K562 (cell line): ENCODE data around the gene CD47. TPM values are rescaled to one million over a fixed set of nuclear protein-coding genes. Genes with fewer than 3 reads are reported as not detected.

Source experiments
- BCL6 ChIP-seq: fragments of 250-450 bp; sonication (Bioruptor Pico); IDR thresholded peaks from 2 replicates; pipeline ENCODE4 v1.4.0; 2020
- C11orf30 ChIP-seq: fragments of 450-650 bp; IDR thresholded peaks from 2 replicates; pipeline ENCODE4 v1.6.1; 2016; ENCODE audit warnings: low read depth, mild to moderate bottlenecking
- CREB3 ChIP-seq: fragments of 450-650 bp; conservative IDR thresholded peaks from 2 replicates; pipeline ENCODE4 v1.6.1; 2016; ENCODE audit warnings: missing genetic modification characterization, low read depth, mild to moderate bottlenecking, missing compliant biosample characterization, moderate library complexity
- CTBP1 ChIP-seq: fragments of 450-650 bp; IDR thresholded peaks from 2 replicates; pipeline ENCODE4 v1.6.1; 2016; ENCODE audit warnings: borderline replicate concordance
- FOXA3 ChIP-seq, 2 experiments: fragments of 450-650 bp in 1 of 2; sonication (generic) in 1 of 2; formaldehyde crosslinking; IDR thresholded peaks in 1 of 2; conservative IDR thresholded peaks in 1 of 2; 2 replicates each; pipeline versions ENCODE4 v1.4.0 to v1.8.0; 2020 to 2022; ENCODE audit warnings: mild to moderate bottlenecking in 2 of 2, missing genetic modification reagents in 1 of 2
- MYNN ChIP-seq, 2 experiments: sonication (generic); formaldehyde crosslinking in 1 of 2; IDR thresholded peaks; 2 replicates each; pipeline versions ENCODE4 v1.5.0 to v1.6.1; 2016 to 2020; ENCODE audit warnings: antibody characterized with exemption in 1 of 2, missing genetic modification reagents in 1 of 2
- PKNOX1 ChIP-seq: fragments of 450-650 bp; IDR thresholded peaks from 2 replicates; pipeline ENCODE4 v1.6.1; 2016
- POLR3G ChIP-seq: IDR thresholded peaks from 2 replicates; pipeline ENCODE4 v1.6.1; 2011; ENCODE audit not compliant: insufficient read length, insufficient replicate concordance; ENCODE audit errors: extremely low read depth
- RBM14 ChIP-seq: fragments of 200-400 bp; formaldehyde crosslinking; IDR thresholded peaks from 2 replicates; pipeline ENCODE4 v1.6.1; 2018; ENCODE audit warnings: low read depth, mild to moderate bottlenecking, low read length, moderate library complexity, borderline replicate concordance; ENCODE audit not compliant: insufficient read depth
- SMAD4 ChIP-seq: fragments of 250-450 bp; sonication (Bioruptor Pico); conservative IDR thresholded peaks from 2 replicates; pipeline ENCODE4 v1.8.0; 2021; ENCODE audit warnings: inconsistent platforms, mild to moderate bottlenecking, moderate library complexity
- SRSF9 ChIP-seq: fragments of 200-400 bp; formaldehyde crosslinking; IDR thresholded peaks from 2 replicates; pipeline ENCODE4 v1.6.1; 2017; ENCODE audit warnings: low read depth, low read length, borderline replicate concordance
- SUPT5H ChIP-seq: fragments of 450-650 bp; IDR thresholded peaks from 2 replicates; pipeline ENCODE4 v1.6.1; 2016
- ZNF239 ChIP-seq: fragments of 250-450 bp; sonication (Bioruptor Pico); IDR thresholded peaks from 2 replicates; pipeline ENCODE4 v1.4.0; 2020; ENCODE audit warnings: mild to moderate bottlenecking
- ZNF696 ChIP-seq: fragments of 250-450 bp; sonication (Bioruptor Pico); conservative IDR thresholded peaks from 2 replicates; pipeline ENCODE4 v1.4.0; 2020; ENCODE audit warnings: mild to moderate bottlenecking, moderate library complexity
- ZNF778 ChIP-seq: fragments of 450-650 bp; formaldehyde crosslinking; IDR thresholded peaks from 2 replicates; pipeline ENCODE4 v1.4.0; 2020; ENCODE audit warnings: mild to moderate bottlenecking, moderate library complexity
- ZSCAN29 ChIP-seq: fragments of 450-650 bp; IDR thresholded peaks from 2 replicates; pipeline ENCODE4 v1.6.1; 2017
- polyA plus RNA-seq, 8 experiments: library from polyadenylated mRNA; depleted of rRNA in 4 of 8; stranded (reverse) in 5 of 8; unstranded in 3 of 8; fragments of >200 nt; fragmentation: Nextera tagmentation in 2 of 8; fragmentation: Illumina TruSeq in 1 of 8; extraction: Ambion mirVana in 2 of 8; extraction: Trizol in 1 of 8; gene quantifications; 2 replicates each; pipeline versions ENCODE4 v1.2.1 to v1.2.3, GENCODE V29; 2011 to 2014; ENCODE audit warnings: inconsistent platforms in 1 of 8, missing spikeins in 1 of 8
- total RNA-seq, 7 experiments: library from RNA; depleted of rRNA in 6 of 7; stranded (reverse); fragments of >200 nt in 6 of 7; fragmentation: Illumina TruSeq in 2 of 7; extraction: Trizol in 2 of 7; gene quantifications; 2 replicates each; pipeline versions ENCODE4 v1.2.1 to v1.2.3, GENCODE V29; 2011 to 2021; ENCODE audit warnings: low replicate concordance in 1 of 7
- TF ChIP-seq, protein P1 (sequence below): IDR thresholded peaks from 3 replicates; pipeline ENCODE4 v1.6.1; 2011; ENCODE audit warnings: borderline replicate concordance, mild to moderate bottlenecking; ENCODE audit not compliant: insufficient read length, insufficient read depth
- TF ChIP-seq, protein P2 (sequence below): fragments of 450-650 bp; IDR thresholded peaks from 2 replicates; pipeline ENCODE4 v1.6.1; 2016; ENCODE audit warnings: missing biosample characterization, missing genetic modification characterization
- TF ChIP-seq, protein P3 (sequence below), 2 experiments: IDR thresholded peaks; 2 replicates each; pipeline ENCODE4 v1.6.1; 2011; ENCODE audit warnings: borderline replicate concordance in 1 of 2, control low read depth in 1 of 2, low read depth in 1 of 2, low read length in 1 of 2, mild to moderate bottlenecking in 1 of 2, mixed read lengths in 1 of 2, moderate library complexity in 1 of 2; ENCODE audit not compliant: insufficient read depth in 1 of 2, insufficient read length in 1 of 2, poor library complexity in 1 of 2, severe bottlenecking in 1 of 2; ENCODE audit errors: extremely low read depth in 1 of 2

CD47 gene
- total and polyA plus RNA-seq, 9 of the 15 experiments (the other 6 are each of a cell fraction or from before 2014, with no cell fraction given) = 10.2 to 62.6 (median 36.3) TPM

- TF ChIP-seq PKNOX1 (peak; percentile 38; the same call in 1 of the 2 replicates), FOXA3 (CRISPR knock-in tag; conservative IDR thresholded peaks at IDR 0.05 in 1 of 2, IDR thresholded peaks at IDR 0.05 in 1 of 2) (no peak), ZNF239 (CRISPR knock-in tag) (no peak; the same call in 1 of the 2 replicates), MYNN (IDR thresholded peaks at IDR 0.05) (no peak), MYNN (CRISPR knock-in tag; IDR thresholded peaks at IDR 0.05) (no peak), CTBP1 (peak; percentile 60; the same call in 1 of the 2 replicates), POLR3G (no peak), ZNF778 (CRISPR knock-in tag) (no peak), C11orf30 (no peak), SRSF9 (no peak), CREB3 (peak; percentile 88), ZSCAN29 (no peak), BCL6 (CRISPR knock-in tag) (no peak), ZNF696 (CRISPR knock-in tag) (no peak), SUPT5H (no peak), RBM14 (no peak), SMAD4 (CRISPR knock-in tag) (peak; percentile 65)
- TF ChIP-seq, protein P1, sequence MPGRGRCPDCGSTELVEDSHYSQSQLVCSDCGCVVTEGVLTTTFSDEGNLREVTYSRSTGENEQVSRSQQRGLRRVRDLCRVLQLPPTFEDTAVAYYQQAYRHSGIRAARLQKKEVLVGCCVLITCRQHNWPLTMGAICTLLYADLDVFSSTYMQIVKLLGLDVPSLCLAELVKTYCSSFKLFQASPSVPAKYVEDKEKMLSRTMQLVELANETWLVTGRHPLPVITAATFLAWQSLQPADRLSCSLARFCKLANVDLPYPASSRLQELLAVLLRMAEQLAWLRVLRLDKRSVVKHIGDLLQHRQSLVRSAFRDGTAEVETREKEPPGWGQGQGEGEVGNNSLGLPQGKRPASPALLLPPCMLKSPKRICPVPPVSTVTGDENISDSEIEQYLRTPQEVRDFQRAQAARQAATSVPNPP = no peak
- TF ChIP-seq, protein P2, sequence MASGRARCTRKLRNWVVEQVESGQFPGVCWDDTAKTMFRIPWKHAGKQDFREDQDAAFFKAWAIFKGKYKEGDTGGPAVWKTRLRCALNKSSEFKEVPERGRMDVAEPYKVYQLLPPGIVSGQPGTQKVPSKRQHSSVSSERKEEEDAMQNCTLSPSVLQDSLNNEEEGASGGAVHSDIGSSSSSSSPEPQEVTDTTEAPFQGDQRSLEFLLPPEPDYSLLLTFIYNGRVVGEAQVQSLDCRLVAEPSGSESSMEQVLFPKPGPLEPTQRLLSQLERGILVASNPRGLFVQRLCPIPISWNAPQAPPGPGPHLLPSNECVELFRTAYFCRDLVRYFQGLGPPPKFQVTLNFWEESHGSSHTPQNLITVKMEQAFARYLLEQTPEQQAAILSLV (tag) = no peak
- TF ChIP-seq, protein P3, sequence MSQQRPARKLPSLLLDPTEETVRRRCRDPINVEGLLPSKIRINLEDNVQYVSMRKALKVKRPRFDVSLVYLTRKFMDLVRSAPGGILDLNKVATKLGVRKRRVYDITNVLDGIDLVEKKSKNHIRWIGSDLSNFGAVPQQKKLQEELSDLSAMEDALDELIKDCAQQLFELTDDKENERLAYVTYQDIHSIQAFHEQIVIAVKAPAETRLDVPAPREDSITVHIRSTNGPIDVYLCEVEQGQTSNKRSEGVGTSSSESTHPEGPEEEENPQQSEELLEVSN (IDR thresholded peaks at IDR 0.05; ENCODE audit: borderline replicate concordance in 1 of 2, extremely low read depth in 1 of 2, insufficient read depth in 1 of 2, insufficient read length in 1 of 2, low read depth in 1 of 2, low read length in 1 of 2, poor library complexity in 1 of 2, severe bottlenecking in 1 of 2) = no peak
Measured at GRCh38 chr3:108124337-108125152, 33.7 kb upstream of the CD47 start (continued).
